HTERT RPE-1 (cell line): ENCODE results near the gene SDHAF2.
"Not testable (repeated sequence)": the region's sequence is repeated elsewhere in the genome, so short reads cannot be mapped to it uniquely, and the experiment has no call there.

ENCODE experiments used
- in situ Hi-C: fragments of 300-500 bp; cut with MboI; formaldehyde crosslinking; loops from 4 replicates; pipeline ENCODE4 v1.14.3; 2020; ENCODE audit warnings: low sequenced_read_pairs

SDHAF2 gene

GRCh38 chr11:61422226-61422625 is 7.7 kb upstream of the SDHAF2 start:
- in situ Hi-C loops = no loop called here

- in situ Hi-C loops = no loop called here
Measured at GRCh38 chr11:61425367-61426131, 4.4 kb upstream of the SDHAF2 start.

- in situ Hi-C loops = no loop called here
Measured at GRCh38 chr11:61429346-61429690, 606 bp upstream of the SDHAF2 start.

GRCh38 chr11:61430839-61431238 is 915 bp downstream of the SDHAF2 start:
- in situ Hi-C loops = not testable (repeated sequence)

- in situ Hi-C loops = no loop called here
Measured at GRCh38 chr11:61437496-61437895, 7.6 kb downstream of the SDHAF2 start.

- in situ Hi-C loops = no loop called here
Measured at GRCh38 chr11:61439615-61440014, 9.7 kb downstream of the SDHAF2 start.

- in situ Hi-C loops = no loop called here
Measured at GRCh38 chr11:61442616-61443015, 12.7 kb downstream of the SDHAF2 start.

- in situ Hi-C loops = no loop called here
Measured at GRCh38 chr11:61445516-61445915, 15.6 kb downstream of the SDHAF2 start.

GRCh38 chr11:61446211-61446651 is 16.3 kb downstream of the SDHAF2 start:
- in situ Hi-C loops = no loop called here

- in situ Hi-C loops = no loop called here
Measured at GRCh38 chr11:61447601-61448551, 18.0 kb downstream of the SDHAF2 start.

- in situ Hi-C loops = no loop called here
Measured at GRCh38 chr11:61448552-61448927, 18.6 kb downstream of the SDHAF2 start.

- in situ Hi-C loops = loop anchor here (25.0 kb wide), 1 partner anchor 184 kb away; no protein-coding TSS in a partner anchor
Measured at GRCh38 chr11:61452825-61453224, 22.9 kb downstream of the SDHAF2 start.

GRCh38 chr11:61453695-61454094 is 23.8 kb downstream of the SDHAF2 start:
- in situ Hi-C loops = loop anchor here (25.0 kb wide), 1 partner anchor 184 kb away; no protein-coding TSS in a partner anchor

- in situ Hi-C loops = loop anchor here (25.0 kb wide), 1 partner anchor 183 kb away; no protein-coding TSS in a partner anchor
Measured at GRCh38 chr11:61454520-61454919, 24.6 kb downstream of the SDHAF2 start.

- in situ Hi-C loops = loop anchor here (25.0 kb wide), 1 partner anchor 177 kb away; no protein-coding TSS in a partner anchor
Measured at GRCh38 chr11:61460474-61460881, 30.6 kb downstream of the SDHAF2 start.

- in situ Hi-C loops = loop anchor here (25.0 kb wide), 1 partner anchor 176 kb away; no protein-coding TSS in a partner anchor
Measured at GRCh38 chr11:61460986-61461385, 31.1 kb downstream of the SDHAF2 start.

- in situ Hi-C loops = loop anchor here (25.0 kb wide), 1 partner anchor 170 kb away; no protein-coding TSS in a partner anchor
Measured at GRCh38 chr11:61467602-61468001, 37.7 kb downstream of the SDHAF2 start.

- in situ Hi-C loops = loop anchor here (25.0 kb wide), 1 partner anchor 169 kb away; no protein-coding TSS in a partner anchor
Measured at GRCh38 chr11:61468002-61468401, 38.1 kb downstream of the SDHAF2 start.

- in situ Hi-C loops = loop anchor here (25.0 kb wide), 1 partner anchor 165 kb away; no protein-coding TSS in a partner anchor
Measured at GRCh38 chr11:61472282-61472681, 42.4 kb downstream of the SDHAF2 start.

- in situ Hi-C loops = loop anchor here (25.0 kb wide), 1 partner anchor 164 kb away; no protein-coding TSS in a partner anchor
Measured at GRCh38 chr11:61472868-61473267, 42.9 kb downstream of the SDHAF2 start.

GRCh38 chr11:61473370-61474012 is 43.6 kb downstream of the SDHAF2 start:
- in situ Hi-C loops = loop anchor here (25.0 kb wide), 1 partner anchor 164 kb away; no protein-coding TSS in a partner anchor
